ENCODE data around the gene SUGT1. TPM values are rescaled to one million over a fixed set of nuclear protein-coding genes. Genes with fewer than 3 reads are reported as not detected.

The SUGT1 gene
- total and polyA plus RNA-seq, 8 donors, result 43.5 to 65.0 (median 51.2) TPM

DNA sequence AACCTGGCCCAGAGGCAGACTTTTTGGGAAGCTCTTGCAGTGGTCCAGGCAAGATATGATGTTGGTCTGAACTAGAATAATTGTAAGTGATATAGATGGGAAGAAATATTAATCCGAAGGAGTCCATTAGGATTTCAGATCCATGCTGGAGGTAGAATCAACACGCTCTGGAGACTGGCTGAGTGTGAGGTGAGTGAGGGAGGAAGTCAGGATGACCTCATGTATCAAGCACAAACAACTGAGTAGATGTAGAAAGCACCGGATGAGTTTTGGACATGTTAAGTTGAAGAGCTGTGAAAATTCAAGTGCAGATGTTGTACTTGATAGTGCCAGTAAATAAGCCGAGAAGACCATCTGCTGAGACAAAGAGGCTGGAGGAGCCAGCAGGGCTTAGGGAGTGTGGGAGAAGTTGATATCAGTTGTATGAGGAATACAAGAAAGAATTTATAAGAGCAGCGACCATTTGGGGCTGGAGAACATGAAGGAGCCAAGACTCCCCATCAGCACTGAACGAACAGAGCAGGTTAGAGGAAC, 92.3 kb downstream of the SUGT1 start:
- TF ChIP-seq, protein P1, sequence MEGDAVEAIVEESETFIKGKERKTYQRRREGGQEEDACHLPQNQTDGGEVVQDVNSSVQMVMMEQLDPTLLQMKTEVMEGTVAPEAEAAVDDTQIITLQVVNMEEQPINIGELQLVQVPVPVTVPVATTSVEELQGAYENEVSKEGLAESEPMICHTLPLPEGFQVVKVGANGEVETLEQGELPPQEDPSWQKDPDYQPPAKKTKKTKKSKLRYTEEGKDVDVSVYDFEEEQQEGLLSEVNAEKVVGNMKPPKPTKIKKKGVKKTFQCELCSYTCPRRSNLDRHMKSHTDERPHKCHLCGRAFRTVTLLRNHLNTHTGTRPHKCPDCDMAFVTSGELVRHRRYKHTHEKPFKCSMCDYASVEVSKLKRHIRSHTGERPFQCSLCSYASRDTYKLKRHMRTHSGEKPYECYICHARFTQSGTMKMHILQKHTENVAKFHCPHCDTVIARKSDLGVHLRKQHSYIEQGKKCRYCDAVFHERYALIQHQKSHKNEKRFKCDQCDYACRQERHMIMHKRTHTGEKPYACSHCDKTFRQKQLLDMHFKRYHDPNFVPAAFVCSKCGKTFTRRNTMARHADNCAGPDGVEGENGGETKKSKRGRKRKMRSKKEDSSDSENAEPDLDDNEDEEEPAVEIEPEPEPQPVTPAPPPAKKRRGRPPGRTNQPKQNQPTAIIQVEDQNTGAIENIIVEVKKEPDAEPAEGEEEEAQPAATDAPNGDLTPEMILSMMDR (IDR thresholded peaks at IDR 0.05), result no peak
- H3K27ac ChIP-seq, result no peak overlapping the region
- no peaks in the 10 kb centered on the region for H3K9me3 ChIP-seq
- no peaks in the 10 kb centered on the region for H3K4me1 ChIP-seq
- H3K36me3 ChIP-seq, result no peaks in the 10 kb centered on the region
- peak in 1 of 4 donors; percentile 38 for DNase-seq
- intact Hi-C loops (cut with DNase I), result no loop called here
- H3K27me3 ChIP-seq, result peaks cover 0 to 24% of the 10 kb centered on the region in 2 donors
- no peak for ATAC-seq
- H3K4me3 ChIP-seq, result no peak overlapping the region

DNA sequence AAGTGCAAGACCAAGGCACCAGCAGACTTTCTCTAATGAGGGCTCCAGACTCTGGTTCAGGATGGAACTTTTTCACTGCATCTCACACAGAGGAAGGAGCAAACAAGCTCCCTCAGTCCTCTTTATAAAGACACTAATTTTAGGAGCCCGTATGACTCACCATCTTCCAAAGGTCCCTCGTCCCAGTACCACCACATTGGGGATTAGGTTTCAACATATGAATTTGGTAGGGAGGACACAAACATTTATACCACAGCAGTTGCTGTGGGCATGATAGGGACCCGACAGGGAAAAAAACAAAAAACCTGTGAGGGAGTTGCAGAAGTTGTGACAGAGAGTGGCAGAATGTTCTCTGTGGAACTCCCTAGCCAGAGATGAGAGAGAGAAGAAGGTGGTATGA, 93.5 kb downstream of the SUGT1 start:
- no peaks in the 10 kb centered on the region for H3K9me3 ChIP-seq
- no peak for DNase-seq
- TF ChIP-seq, protein P1 (IDR thresholded peaks at IDR 0.05), result no peak
- intact Hi-C loops (cut with DNase I), result no loop called here
- ATAC-seq, result no peak
- H3K27ac ChIP-seq, result no peak overlapping the region
- no peak overlapping the region for H3K4me3 ChIP-seq
- H3K4me1 ChIP-seq, result no peaks in the 10 kb centered on the region
- H3K36me3 ChIP-seq, result no peaks in the 10 kb centered on the region
- peaks cover 0 to 15% of the 10 kb centered on the region in 2 donors for H3K27me3 ChIP-seq

DNA sequence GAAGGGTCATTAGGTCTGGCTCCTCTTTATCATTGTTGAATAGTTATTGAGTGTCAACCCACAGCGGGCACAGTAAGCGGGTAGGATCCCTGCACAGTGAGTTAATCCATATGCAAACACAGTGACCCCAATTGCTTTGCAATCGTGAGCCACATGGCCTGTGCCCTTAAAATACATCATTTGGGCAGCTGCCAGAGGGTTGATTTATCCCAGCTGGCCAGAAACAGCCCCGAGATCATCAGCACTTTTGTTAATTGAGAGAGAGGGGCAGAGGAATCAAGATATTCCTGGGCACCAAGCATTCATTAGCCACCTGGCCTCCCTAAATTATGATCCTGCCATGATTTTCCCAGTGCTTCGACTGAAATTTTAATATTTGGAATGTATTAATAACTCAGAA, 96.8 kb downstream of the SUGT1 start:
- intact Hi-C loops (cut with DNase I), result no loop called here
- Histone ChIP-seq H3K27me3 (peaks cover 0 to 9% of the 10 kb centered on the region in 2 donors), H3K36me3 (no peaks in the 10 kb centered on the region), H3K27ac (no peak overlapping the region), H3K9me3 (no peaks in the 10 kb centered on the region), H3K4me1 (no peaks in the 10 kb centered on the region), H3K4me3 (no peak overlapping the region)
- DNase-seq (no peak), ATAC-seq (no peak)
- TF ChIP-seq, protein P1 (IDR thresholded peaks at IDR 0.05), result no peak

Other genes with a start within 250 kb of the SUGT1 start
- 10 to 100 TPM; 10.8 to 16.0 TPM for gene THSD1, start 246.7 kb upstream of the SUGT1 start, total RNA-seq
- 10 to 100 TPM; 38.6 to 57.2 (median 50.7) TPM for gene THSD1, start 246.7 kb upstream of the SUGT1 start, polyA plus RNA-seq (ENCODE audit: insufficient read length in 6 of 6)
- 10 to 100 TPM; 41.5 to 45.0 TPM for gene VPS36, start 202.2 kb upstream of the SUGT1 start, total RNA-seq
- gene VPS36, start 202.2 kb upstream of the SUGT1 start, polyA plus RNA-seq (ENCODE audit: insufficient read length in 6 of 6), result 10 to 100 TPM; 57.7 to 85.2 (median 70.9) TPM
- 10 to 100 TPM in 1 of 2 donors, 1 to 10 TPM in 1; 8.6 to 25.0 TPM for gene CKAP2, start 197.4 kb upstream of the SUGT1 start, total RNA-seq
- 100 to 1,000 TPM in 1 of 6 donors, 10 to 100 TPM in 5; 46.6 to 109 (median 58.3) TPM for gene CKAP2, start 197.4 kb upstream of the SUGT1 start, polyA plus RNA-seq (ENCODE audit: insufficient read length in 6 of 6)
- 1 to 10 TPM; 4.4 to 5.1 TPM for gene HNRNPA1L2, start 10.4 kb upstream of the SUGT1 start, total RNA-seq
- gene HNRNPA1L2, start 10.4 kb upstream of the SUGT1 start, polyA plus RNA-seq (ENCODE audit: insufficient read length in 6 of 6), result 10 to 100 TPM; 24.8 to 32.2 (median 28.0) TPM
- gene CNMD, start 87.0 kb downstream of the SUGT1 start, total RNA-seq, result not detected
- 1 to 10 TPM; 5.1 to 9.6 (median 7.2) TPM for gene CNMD, start 87.0 kb downstream of the SUGT1 start, polyA plus RNA-seq (ENCODE audit: insufficient read length in 6 of 6)
- not detected for gene PCDH8, start 195.8 kb downstream of the SUGT1 start, total RNA-seq
- gene PCDH8, start 195.8 kb downstream of the SUGT1 start, polyA plus RNA-seq (ENCODE audit: insufficient read length in 6 of 6), result under 1 TPM in 2 of 6 donors, not detected in 4; 0.11 to 0.14 TPM